GM06990 (cell line): Measurements from ENCODE around the gene GPR82.
A peak's percentile ranks its signal among the peaks of the same experiment; 100 is the strongest.
"Not testable (repeated sequence)": the region's sequence is repeated elsewhere in the genome, so short reads cannot be mapped to it uniquely, and the experiment has no call there.

Source experiments
- DNase-seq: peaks from one replicate; pipeline ENCODE4 v3.0.0-alpha.2; 2011; ENCODE audit not compliant: insufficient read length; ENCODE audit errors: extremely low read depth
- H3K27me3 ChIP-seq: replicated peaks from 2 replicates; pipeline ENCODE4 v1.6.0; 2011; ENCODE audit warnings: low read length; ENCODE audit not compliant: control insufficient read depth, insufficient read depth
- H3K36me3 ChIP-seq: 2 replicates; pipeline ENCODE4 v1.5.1; 2011; ENCODE audit warnings: low read length; ENCODE audit not compliant: control insufficient read depth, insufficient read depth
- H3K4me3 ChIP-seq: replicated peaks from 2 replicates; pipeline ENCODE4 v1.5.1; 2011; ENCODE audit warnings: low read depth, mild to moderate bottlenecking, control low read depth, low read length
- TF ChIP-seq, protein P1 (sequence below): IDR thresholded peaks from 2 replicates; pipeline ENCODE4 v1.5.1; 2011; ENCODE audit warnings: low read length, control low read depth, mild to moderate bottlenecking, inconsistent platforms; ENCODE audit not compliant: insufficient read depth, poor library complexity, severe bottlenecking

The GPR82 gene, protein sequence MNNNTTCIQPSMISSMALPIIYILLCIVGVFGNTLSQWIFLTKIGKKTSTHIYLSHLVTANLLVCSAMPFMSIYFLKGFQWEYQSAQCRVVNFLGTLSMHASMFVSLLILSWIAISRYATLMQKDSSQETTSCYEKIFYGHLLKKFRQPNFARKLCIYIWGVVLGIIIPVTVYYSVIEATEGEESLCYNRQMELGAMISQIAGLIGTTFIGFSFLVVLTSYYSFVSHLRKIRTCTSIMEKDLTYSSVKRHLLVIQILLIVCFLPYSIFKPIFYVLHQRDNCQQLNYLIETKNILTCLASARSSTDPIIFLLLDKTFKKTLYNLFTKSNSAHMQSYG

DNA sequence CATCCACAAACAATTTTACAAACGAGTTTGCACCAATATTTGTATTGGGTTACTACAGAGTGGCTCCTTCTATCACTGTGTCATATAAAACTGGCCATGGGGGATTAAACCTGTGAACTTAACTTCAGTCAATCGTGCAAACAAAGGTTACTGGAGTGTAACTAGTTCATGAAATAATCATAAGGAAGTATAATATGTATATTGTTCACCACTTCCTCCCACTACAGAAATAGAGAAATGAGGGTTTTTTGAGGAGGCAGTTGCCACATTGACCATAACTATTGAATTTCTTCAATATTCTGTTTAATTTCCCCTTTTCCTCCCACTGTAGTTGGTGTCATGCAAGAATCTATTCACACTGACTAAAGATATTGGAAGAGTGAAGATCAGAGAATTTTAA lies at the start of gene GPR82:
Gene GPR82 (plus strand): TSS at position 356 of the 400 bp plus-strand sequence. CDS start 2,846 bp downstream, outside the sequence.
- H3K4me3 ChIP-seq = no peak within 1 kb of the TSS
- TF ChIP-seq, protein P1, sequence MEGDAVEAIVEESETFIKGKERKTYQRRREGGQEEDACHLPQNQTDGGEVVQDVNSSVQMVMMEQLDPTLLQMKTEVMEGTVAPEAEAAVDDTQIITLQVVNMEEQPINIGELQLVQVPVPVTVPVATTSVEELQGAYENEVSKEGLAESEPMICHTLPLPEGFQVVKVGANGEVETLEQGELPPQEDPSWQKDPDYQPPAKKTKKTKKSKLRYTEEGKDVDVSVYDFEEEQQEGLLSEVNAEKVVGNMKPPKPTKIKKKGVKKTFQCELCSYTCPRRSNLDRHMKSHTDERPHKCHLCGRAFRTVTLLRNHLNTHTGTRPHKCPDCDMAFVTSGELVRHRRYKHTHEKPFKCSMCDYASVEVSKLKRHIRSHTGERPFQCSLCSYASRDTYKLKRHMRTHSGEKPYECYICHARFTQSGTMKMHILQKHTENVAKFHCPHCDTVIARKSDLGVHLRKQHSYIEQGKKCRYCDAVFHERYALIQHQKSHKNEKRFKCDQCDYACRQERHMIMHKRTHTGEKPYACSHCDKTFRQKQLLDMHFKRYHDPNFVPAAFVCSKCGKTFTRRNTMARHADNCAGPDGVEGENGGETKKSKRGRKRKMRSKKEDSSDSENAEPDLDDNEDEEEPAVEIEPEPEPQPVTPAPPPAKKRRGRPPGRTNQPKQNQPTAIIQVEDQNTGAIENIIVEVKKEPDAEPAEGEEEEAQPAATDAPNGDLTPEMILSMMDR = no peak
- no peaks in the 10 kb centered on the region for H3K36me3 ChIP-seq
- DNase-seq = no peak
- no peaks in the 10 kb centered on the region for H3K27me3 ChIP-seq

DNA sequence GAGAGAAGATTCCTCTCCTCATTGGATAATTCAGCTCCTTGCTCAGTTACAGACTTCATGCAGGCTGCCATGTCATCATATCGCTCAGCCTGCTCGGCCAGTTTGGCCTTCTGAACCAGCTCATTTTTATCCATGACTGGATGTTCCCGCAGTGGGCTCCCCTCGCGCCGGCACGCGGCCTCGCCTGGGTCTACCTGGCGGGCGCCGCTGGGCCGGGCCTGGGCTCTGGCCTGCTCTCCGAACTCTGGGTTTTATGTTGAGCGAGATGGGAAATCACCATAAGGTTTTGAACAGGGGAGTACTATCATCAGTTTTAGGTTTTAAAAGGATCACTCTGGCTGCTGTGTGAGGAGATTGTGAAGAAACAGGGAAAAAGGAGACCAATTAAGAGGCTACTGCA lies 47.6 kb upstream of the GPR82 start:
- not testable (repeated sequence) for H3K4me3 ChIP-seq, H3K27me3 ChIP-seq, DNase-seq, H3K36me3 ChIP-seq

DNA sequence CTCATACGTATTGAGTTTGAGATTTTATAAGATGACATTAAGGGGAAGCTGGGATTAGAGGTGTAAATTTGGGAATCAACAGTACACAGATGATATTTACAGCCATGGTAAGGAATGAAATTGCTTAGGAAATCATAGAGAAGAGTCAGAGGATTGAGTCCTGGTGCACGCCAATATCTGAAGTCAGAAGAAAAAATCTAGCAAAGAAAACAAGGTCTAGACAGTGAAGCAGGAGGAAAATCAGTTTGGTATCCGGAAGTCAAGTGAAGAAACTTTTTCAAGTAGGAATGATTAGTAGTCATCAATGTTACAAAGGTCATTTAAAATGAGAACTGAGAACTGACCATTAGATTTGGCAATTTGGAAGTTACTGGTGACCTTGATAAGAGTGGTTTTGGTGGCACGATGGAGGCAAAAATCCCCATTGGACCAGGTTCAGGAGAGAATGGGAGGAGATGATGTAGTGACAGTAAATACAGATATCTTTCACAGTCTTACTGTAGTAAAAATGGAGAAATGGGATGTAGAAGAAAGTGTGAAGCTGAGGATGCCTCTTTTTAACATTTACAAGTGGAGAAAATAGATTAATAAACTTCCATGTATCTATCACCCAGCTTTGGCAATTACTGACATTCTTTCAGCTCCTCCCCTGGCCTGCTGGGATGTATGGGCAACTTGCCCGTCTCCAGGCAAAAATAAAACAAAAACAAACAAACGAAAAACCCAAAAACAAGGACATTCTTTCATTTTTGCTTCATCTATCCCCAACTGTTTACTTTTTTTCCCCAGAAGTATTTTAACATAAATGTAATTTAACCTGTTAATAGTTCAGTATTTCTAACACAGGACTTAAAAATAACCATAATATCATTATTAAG lies 46.6 kb upstream of the GPR82 start:
- no peak overlapping the region for H3K4me3 ChIP-seq
- no peak for DNase-seq
- H3K36me3 ChIP-seq = no peaks in the 10 kb centered on the region
- TF ChIP-seq, protein P1 = no peak
- no peaks in the 10 kb centered on the region for H3K27me3 ChIP-seq

DNA sequence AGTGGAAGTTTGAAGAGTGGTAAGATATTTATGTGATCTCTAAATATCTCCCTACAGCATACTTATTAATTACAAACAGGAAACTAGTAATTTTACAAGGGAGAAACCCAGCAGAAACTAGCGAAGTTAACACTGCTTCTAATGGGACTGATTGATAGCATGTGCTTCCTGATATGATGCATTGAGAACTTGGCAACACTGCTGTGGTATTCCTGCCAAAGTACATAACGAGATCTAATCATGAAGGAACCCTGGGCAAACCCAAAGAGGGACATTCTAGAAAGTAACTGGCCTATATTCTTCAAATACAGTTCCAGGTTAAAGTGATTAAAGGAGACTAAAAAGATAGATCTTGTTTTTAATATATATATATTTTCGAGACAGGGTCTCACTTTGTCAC lies 39.8 kb upstream of the GPR82 start:
- H3K27me3 ChIP-seq = no peaks in the 10 kb centered on the region
- DNase-seq = no peak
- H3K4me3 ChIP-seq = no peak overlapping the region
- TF ChIP-seq, protein P1 = no peak
- no peaks in the 10 kb centered on the region for H3K36me3 ChIP-seq

DNA sequence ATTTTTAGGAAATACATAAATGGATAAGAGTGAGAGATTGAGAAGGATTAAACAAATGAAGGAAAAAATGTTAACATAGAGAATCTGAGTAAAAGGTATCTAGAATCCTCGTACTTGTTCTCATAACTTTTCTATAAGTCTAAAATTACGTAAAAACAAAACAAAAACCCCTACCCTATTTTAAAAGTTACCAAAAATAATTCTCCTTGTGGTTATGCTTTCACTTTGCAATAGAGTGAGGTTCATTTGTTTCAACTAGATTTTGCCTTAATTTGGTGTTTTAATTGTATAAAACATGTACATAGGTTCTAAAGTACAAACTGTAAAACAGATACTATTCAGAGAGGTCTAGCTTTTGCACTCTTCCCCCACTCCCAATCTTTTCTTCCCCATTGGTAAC lies 39.0 kb upstream of the GPR82 start:
- no peaks in the 10 kb centered on the region for H3K27me3 ChIP-seq
- no peak overlapping the region for H3K4me3 ChIP-seq
- H3K36me3 ChIP-seq = no peaks in the 10 kb centered on the region
- no peak for DNase-seq
- TF ChIP-seq, protein P1 = no peak

DNA sequence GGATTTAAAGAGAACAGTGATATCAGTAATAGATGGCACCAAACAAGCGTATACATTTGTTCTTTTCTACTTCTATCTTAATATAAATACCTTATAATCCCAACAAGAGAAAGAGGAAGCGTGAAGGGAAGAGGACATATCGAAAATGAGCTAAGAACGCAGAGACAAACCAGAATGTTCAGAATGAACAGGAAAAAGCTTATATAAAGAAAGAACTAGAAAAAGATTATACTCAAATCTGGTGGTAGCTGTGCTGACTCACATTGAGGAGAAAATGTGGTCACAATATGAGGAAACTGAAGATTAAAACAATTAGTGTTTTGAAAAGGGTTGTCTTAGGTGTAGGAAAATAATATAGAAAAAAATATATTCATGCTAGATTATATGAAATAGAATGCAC lies 37.2 kb upstream of the GPR82 start:
- H3K36me3 ChIP-seq = no peaks in the 10 kb centered on the region
- TF ChIP-seq, protein P1 = no peak
- no peaks in the 10 kb centered on the region for H3K27me3 ChIP-seq
- peak; percentile 15 for DNase-seq
- H3K4me3 ChIP-seq = no peak overlapping the region
